Gastrocnemius medialis (tissue), 4 donors: ENCODE measurements around the gene BBOF1.

Experiments
- CTCF ChIP-seq, 5 experiments: fragments of 450-650 bp in 3 of 5; fragments of 200-600 bp in 2 of 5; sonication (generic) in 2 of 5; IDR thresholded peaks in 4 of 5; conservative IDR thresholded peaks in 1 of 5; 1 replicate in 4 of 5; 2 replicates in 1 of 5; pipeline ENCODE4 v1.5.1; 2016 to 2019; ENCODE audit warnings: antibody characterized with exemption in 5 of 5, mild to moderate bottlenecking in 3 of 5, moderate library complexity in 3 of 5
- POLR2A ChIP-seq, 2 donors: fragments of 450-650 bp; IDR thresholded peaks; one replicate each; pipeline ENCODE4 v1.6.1; 2017; ENCODE audit warnings: antibody characterized with exemption in 2 of 2, mild to moderate bottlenecking in 2 of 2, moderate library complexity in 2 of 2

- TF ChIP-seq CTCF (IDR thresholded peaks at IDR 0.05 in 4 of 5, conservative IDR thresholded peaks at IDR 0.05 in 1 of 5) (no peak), POLR2A (IDR thresholded peaks at IDR 0.05) (no peak)
Measured at GRCh38 chr14:74049876-74050495, 30.8 kb downstream of the BBOF1 start.
